ENCODE results near the gene TNFRSF18. TPM values are rescaled to one million over a fixed set of nuclear protein-coding genes. Genes with fewer than 3 reads are reported as not detected.
"Not testable (repeated sequence)": the region's sequence is repeated elsewhere in the genome, so short reads cannot be mapped to it uniquely, and the experiment has no call there.

Gene TNFRSF18
- under 1 TPM; 0.33 to 0.93 TPM for total RNA-seq
- long read RNA-seq, donor 1: 0 reads
- long read RNA-seq, donor 2, partial matches to known transcripts: 0 of 1 reads
- long read RNA-seq, donor 2, other reads (novel, unspliced or antisense): 0 of 1 reads

DNA sequence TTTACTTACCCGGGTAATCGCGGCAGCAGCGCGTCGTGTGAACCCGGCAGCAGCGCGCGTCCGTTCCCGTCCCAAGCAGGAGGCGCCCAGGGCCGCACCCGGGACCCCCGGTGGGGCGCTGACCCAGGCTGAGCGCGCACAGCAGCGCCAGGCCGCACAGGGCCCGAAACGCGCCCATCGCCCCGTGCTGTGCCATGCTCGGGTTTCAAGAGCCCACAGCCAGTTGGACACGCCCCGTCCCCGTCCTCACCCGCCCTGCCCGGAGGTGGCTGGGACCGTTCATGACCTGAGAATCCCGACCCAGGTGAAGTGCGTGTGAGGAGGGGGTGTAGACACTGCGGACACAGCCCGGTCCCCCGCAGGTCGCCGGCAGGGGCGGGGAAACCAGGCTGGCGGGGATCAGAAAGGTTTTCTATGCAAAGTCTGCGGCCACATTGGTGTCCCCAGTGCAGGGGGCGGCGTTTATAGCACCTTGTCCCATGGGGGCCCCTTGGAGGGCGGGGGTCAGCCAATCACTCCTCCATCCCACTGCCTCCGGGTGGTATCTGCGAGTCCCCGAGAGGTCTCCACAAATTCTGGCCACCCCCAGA, at the start of gene TNFRSF18:
Gene TNFRSF18 (minus strand): TSS at position 217 of the 590 bp plus-strand sequence. CDS start 21 bp downstream, at position 196.
- no peak for DNase-seq (ENCODE audit: low spot score)
- intact Hi-C loops (cut with DNase I): no loop called here

GRCh38 chr1:1255611-1256010, 49.2 kb upstream of the TNFRSF18 start:
- intact Hi-C loops (cut with DNase I): no loop called here
- DNase-seq (ENCODE audit: low spot score): no peak

DNA sequence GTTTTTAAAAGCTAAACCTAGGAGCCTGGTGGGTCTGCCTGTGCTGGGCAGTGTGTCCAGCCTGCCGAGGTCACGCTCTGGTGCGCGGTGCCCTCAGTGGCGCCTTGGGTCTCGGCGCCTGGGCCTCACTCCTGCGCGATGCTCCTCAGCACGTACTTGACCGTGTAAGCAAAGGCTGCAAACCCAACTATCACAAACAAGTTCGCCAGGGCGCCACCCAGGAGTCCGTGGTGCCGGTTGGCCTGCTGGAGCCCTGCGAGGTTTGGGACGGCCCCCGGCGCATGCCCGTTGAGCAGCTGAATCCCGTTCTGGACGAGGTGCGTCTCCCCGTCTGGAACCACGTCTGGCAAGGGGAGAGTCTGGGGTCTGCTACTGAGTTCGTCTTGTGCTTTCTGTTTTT, 48.7 kb upstream of the TNFRSF18 start:
- intact Hi-C loops (cut with DNase I): no loop called here
- DNase-seq (ENCODE audit: low spot score): no peak

DNA sequence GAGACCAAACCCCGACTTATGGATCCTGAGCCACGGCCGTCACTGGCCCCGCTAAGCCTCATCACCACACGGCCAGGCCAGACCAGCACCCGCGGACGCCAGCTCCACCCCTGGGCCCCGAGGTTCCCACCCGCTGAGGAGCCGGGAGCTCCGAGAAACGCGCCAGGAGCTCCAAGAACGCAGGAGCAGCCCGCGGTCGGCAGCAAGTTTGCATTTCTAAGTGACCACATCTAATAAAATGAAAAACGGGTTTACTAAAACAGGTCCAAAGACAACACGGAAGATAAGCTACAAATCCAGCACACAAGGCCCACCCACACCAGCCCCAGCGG, 48.2 kb upstream of the TNFRSF18 start:
- intact Hi-C loops (cut with DNase I): loop anchor here in 1 of 2 donors (1.0 kb wide), 1 partner anchor 134 kb away; no protein-coding TSS in a partner anchor
- DNase-seq (ENCODE audit: low spot score): no peak

DNA sequence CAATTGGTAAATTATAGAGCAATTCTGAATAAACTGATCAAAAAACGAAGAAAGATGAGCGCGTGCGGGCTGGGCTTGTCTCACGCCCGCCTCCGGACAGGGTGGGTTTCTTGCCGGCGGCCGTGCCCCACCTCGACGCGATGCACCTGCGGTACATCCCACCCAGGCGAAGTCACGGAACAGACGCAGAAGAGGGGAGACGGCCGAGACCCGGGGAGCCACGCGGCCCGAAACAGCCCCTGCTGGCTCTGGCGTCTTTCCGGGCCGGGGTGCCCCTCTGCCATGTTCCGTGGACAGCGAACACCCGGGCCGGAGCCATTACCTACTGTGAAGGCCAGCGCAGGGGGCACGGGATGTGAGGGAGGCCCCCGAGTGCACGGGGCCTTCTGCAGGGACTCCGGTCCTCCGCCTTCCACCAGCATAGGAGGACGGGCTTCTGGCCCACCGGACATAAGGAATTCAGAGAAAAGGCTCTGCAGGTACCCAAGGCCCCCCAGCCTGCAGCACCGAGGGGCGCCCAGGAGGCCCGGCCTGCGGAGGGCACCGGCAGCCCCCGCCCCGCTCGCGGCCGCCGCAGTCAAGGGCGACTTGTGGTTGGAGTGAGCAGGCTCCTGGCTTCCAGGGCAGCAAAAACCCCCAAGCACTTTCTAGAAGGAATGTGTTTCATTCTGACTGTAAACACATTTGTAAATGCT, 47.7 kb upstream of the TNFRSF18 start:
- DNase-seq (ENCODE audit: low spot score): no peak
- intact Hi-C loops (cut with DNase I): loop anchor here in 1 of 2 donors (1.0 kb wide), 1 partner anchor 134 kb away; no protein-coding TSS in a partner anchor

GRCh38 chr1:1253314-1253713, 46.9 kb upstream of the TNFRSF18 start:
- intact Hi-C loops (cut with DNase I): no loop called here
- no peak for DNase-seq (ENCODE audit: low spot score)

- no peak for DNase-seq (ENCODE audit: low spot score)
- intact Hi-C loops (cut with DNase I): no loop called here
Measured at GRCh38 chr1:1250786-1251284, 44.4 kb upstream of the TNFRSF18 start.

DNA sequence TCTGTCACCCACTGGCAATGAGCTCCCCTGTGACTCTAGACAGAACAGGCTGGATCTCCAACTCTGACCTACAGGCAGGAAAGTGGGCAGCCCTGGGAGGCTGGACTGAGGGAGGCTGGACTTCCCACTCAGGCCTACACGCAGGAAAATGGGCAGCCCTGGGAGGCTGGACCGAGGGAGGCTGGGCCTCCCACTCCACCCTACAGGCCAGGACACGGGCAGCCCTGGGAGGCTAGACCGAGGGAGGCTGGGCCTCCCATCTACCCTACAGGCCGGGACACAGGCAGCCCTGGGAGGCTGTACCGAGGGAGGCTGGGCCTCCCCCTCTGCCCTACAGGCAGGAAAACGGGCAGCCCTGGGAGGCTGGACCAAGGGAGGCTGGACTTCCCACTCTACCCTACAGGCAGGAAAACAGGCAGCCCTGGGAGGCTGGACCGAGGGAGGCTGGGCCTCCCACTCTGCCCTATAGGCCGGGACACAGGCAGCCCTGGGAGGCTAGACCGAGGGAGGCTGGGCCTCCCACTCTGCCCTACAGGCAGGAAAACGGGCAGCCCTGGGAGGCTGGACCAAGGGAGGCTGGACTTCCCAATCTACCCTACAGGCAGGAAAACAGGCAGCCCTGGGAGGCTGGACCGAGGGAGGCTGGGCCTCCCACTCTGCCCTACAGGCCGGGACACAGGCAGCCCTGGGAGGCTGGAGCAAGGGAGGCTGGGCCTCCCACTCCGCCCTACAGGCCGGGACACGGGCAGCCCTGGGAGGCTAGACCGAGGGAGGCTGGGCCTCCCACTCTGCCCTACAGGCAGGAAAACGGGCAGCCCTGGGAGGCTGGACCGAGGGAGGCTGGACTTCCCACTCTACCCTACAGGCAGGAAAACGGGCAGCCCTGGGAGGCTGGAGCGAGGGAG, 41.9 kb upstream of the TNFRSF18 start:
- DNase-seq (ENCODE audit: low spot score); intact Hi-C loops (cut with DNase I): not testable (repeated sequence)

DNA sequence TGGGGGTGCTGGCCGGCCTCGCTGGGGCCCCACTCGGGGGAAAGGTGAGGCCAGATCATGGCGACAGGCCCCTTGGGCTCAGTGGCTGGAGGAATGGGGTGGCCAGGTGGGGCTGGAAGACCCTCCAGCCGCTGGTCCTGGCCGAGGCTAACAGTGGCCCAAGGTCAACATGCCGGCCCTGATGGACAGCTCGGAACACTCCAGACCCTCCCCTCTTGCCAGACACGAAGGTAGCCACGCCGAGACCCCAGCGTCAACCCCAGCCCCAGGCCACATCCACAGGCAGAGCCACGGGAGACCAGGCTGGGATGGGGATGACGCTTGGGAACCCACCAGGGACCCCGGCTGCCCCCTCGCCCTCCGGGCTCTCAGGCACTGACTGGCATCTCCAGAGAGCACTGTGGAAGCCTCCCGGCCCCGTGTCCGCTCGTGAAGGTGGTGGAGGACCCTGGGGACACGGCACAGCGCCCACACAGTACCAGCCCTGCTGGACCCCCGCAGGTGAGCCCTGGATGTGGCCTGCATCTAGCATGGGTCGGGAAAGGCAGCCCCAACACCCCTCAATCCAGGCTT, 41.0 kb upstream of the TNFRSF18 start:
- intact Hi-C loops (cut with DNase I): no loop called here
- no peak for DNase-seq (ENCODE audit: low spot score)

DNA sequence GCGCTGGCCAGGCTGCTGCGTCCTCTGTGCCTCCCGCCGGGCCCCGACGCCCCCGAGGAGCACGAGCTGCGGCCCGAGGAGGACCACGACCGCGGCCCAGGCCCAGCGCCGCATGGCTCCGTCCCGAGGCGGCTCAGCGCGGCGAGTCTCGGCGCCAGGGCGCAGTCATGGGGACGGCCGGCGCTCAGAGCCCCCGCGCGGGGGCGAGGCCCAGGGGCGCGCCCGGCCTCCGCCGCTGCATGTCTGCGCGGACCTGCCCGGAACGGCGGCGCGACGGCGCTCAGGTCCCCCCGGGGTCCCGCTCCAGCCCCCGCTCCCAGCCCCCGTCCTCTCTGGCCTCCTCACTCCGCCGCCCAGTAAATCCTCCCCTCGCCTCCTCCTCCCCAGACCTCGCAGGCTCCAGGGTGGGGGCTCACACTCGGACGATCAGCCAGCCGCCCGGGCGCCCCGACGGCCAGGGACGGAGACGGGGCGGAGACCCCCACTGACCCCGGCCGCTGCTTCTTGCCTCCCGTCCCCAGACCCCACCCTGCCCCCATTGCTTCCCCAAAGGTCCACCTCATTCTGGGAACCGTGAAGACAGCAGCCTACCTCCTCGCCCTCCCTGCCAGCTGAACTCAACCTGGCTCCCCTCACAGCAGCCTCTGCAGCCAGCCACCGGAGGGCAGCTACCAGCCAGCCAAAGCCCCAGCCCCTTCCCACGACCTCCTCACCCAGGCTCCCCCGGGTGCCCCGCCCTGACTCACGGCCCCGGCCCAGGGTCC, 40.4 kb upstream of the TNFRSF18 start, which contains the start of gene C1QTNF12:
Gene C1QTNF12 (minus strand): TSS at position 146 of the 764 bp plus-strand sequence. CDS start 32 bp downstream, at position 114.
- no peak for DNase-seq (ENCODE audit: low spot score)
- intact Hi-C loops (cut with DNase I): no loop called here

DNA sequence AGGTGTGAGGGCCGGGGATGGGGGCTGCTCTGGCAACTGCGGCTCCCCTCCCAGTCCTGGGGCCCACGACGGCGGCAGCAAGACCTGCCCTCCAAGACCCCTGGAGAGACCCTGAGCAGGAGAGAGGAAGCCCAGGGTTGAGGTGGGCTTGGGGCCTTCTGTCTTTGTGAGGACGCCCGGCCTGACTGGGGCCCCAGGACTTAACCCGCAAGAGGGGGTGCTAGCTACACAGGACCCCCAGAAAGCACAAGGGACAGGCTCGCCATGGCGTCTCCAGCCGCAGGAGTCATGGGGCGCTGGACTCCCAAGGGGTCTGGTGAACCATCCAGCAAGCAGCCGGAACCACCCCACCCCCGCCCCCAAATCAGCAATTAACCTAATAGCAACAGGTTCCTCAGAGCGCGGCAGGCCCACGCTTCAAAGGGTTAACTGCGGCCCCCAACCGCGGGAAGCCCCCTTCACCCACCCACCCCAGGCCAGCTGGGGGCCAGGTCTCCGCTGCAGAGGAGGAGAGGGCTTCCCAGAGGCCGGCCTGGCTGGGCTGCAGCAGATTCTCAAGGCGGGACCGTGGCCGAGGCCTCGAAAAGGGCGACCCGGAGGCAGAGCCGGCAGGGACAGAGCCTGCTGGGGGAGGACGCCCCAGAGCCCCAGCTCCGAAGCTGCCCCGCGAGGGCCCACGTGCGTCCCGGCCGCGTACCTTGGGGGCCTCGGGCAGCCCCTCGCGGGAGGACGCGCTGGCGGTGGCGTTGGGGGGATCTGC, 39.6 kb upstream of the TNFRSF18 start:
- intact Hi-C loops (cut with DNase I): no loop called here

GRCh38 chr1:1245178-1245816, 38.9 kb upstream of the TNFRSF18 start:
- DNase-seq (ENCODE audit: low spot score): no peak
- intact Hi-C loops (cut with DNase I): no loop called here

More for the DNA sequence above, 39.6 kb upstream of the TNFRSF18 start:
- no peak for DNase-seq (ENCODE audit: low spot score)

GRCh38 chr1:1244192-1244811, 37.9 kb upstream of the TNFRSF18 start:
- intact Hi-C loops (cut with DNase I): no loop called here
- DNase-seq (ENCODE audit: low spot score): no peak

GRCh38 chr1:1243807-1244191, 37.4 kb upstream of the TNFRSF18 start:
- intact Hi-C loops (cut with DNase I): no loop called here
- no peak for DNase-seq (ENCODE audit: low spot score)

DNA sequence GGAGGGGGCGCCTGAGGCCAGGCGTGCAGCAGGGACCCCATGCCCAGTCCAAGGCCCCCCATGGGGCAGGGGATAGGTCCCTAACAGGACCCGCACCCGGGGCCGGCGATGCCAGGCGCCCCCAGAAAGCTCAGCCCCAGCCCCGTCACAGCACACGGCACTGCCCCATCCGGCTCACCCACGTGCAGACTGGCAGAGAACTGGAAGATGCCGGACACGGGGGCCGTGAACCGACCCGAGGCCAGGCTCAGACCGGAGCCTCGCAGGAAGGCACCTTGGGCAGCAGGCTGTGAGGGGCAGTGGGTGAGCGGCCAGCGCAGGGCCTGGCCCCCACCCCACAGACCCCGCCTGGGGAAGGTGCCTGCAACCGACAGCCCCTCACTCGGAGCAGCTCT, 36.9 kb upstream of the TNFRSF18 start:
- DNase-seq (ENCODE audit: low spot score): no peak
- intact Hi-C loops (cut with DNase I): no loop called here

- intact Hi-C loops (cut with DNase I): no loop called here
- no peak for DNase-seq (ENCODE audit: low spot score)
Measured at GRCh38 chr1:1242461-1243265, 36.3 kb upstream of the TNFRSF18 start.

Measured in posterior vena cava (tissue), 2 donors.